GM18505 (cell line): ENCODE results near the gene XPNPEP2.
"Not testable (repeated sequence)": the region's sequence is repeated elsewhere in the genome, so short reads cannot be mapped to it uniquely, and the experiment has no call there.

ENCODE experiments used
- ATAC-seq: cut with Tn5 transposase; IDR thresholded peaks from one replicate; pipeline ENCODE4 v1.9.1; 2021; ENCODE audit not compliant: unreplicated experiment
- POLR2A ChIP-seq: IDR thresholded peaks from 4 replicates; pipeline ENCODE4 v1.6.1; 2011; ENCODE audit warnings: borderline replicate concordance; ENCODE audit not compliant: insufficient read depth, insufficient read length; ENCODE audit errors: extremely low read depth

XPNPEP2 gene

GRCh38 chrX:129724754-129725153, 14.0 kb upstream of the XPNPEP2 start:
- ATAC-seq = no peak
- TF ChIP-seq POLR2A = no peak

GRCh38 chrX:129726307-129727111, 12.3 kb upstream of the XPNPEP2 start:
- no peak for ATAC-seq

GRCh38 chrX:129728061-129728460, 10.7 kb upstream of the XPNPEP2 start:
- no peak for ATAC-seq
- TF ChIP-seq POLR2A = no peak

More at GRCh38 chrX:129726307-129727111, 12.3 kb upstream of the XPNPEP2 start:
- no peak for TF ChIP-seq POLR2A

- no peak for TF ChIP-seq POLR2A
Measured at GRCh38 chrX:129731228-129731627, 7.6 kb upstream of the XPNPEP2 start.

GRCh38 chrX:129732857-129733256, 5.9 kb upstream of the XPNPEP2 start:
- TF ChIP-seq POLR2A = no peak
- ATAC-seq = no peak

More at GRCh38 chrX:129731228-129731627, 7.6 kb upstream of the XPNPEP2 start:
- ATAC-seq = no peak

GRCh38 chrX:129733335-129733734, 5.4 kb upstream of the XPNPEP2 start:
- no peak for TF ChIP-seq POLR2A
- no peak for ATAC-seq

GRCh38 chrX:129736491-129736890, 2.3 kb upstream of the XPNPEP2 start:
- no peak for ATAC-seq

GRCh38 chrX:129737916-129738315, 863 bp upstream of the XPNPEP2 start:
- ATAC-seq = no peak
- TF ChIP-seq POLR2A = no peak

More at GRCh38 chrX:129736491-129736890, 2.3 kb upstream of the XPNPEP2 start:
- TF ChIP-seq POLR2A = no peak

GRCh38 chrX:129739578-129739977, 799 bp downstream of the XPNPEP2 start:
- TF ChIP-seq POLR2A = no peak
- no peak for ATAC-seq

- no peak for ATAC-seq
Measured at GRCh38 chrX:129741880-129742758, 3.3 kb downstream of the XPNPEP2 start.

GRCh38 chrX:129742759-129743152, 4.0 kb downstream of the XPNPEP2 start:
- ATAC-seq = not testable (repeated sequence)

More at GRCh38 chrX:129741880-129742758, 3.3 kb downstream of the XPNPEP2 start:
- no peak for TF ChIP-seq POLR2A

- TF ChIP-seq POLR2A = no peak
- ATAC-seq = no peak
Measured at GRCh38 chrX:129743821-129744220, 5.0 kb downstream of the XPNPEP2 start.

GRCh38 chrX:129744861-129745321, 6.1 kb downstream of the XPNPEP2 start:
- no peak for ATAC-seq
- no peak for TF ChIP-seq POLR2A
